ENCODE results near the gene SLC38A2.
A peak's percentile ranks its signal among the peaks of the same experiment; 100 is the strongest.

Gene SLC38A2

DNA sequence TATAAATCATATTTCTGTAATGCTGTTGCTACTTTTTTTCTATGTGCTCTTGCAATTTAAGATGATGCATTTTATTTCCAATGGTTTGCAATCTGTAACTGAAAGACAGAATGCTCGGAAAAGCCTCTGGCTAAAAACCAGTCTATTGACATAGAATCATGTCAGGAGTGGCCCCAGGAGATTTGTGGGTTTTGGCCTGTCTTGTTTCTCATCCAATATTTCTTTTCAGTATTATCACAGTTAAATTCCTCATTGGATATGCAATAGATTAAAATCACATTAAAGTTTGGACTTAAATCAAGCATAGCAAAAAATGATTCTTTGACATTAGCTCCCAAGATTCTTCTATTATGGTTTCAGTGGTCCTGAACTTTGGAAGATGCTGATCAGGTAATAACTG is 19.1 kb upstream of the SLC38A2 start:
- peak; percentile 98 for DNase-seq

DNA sequence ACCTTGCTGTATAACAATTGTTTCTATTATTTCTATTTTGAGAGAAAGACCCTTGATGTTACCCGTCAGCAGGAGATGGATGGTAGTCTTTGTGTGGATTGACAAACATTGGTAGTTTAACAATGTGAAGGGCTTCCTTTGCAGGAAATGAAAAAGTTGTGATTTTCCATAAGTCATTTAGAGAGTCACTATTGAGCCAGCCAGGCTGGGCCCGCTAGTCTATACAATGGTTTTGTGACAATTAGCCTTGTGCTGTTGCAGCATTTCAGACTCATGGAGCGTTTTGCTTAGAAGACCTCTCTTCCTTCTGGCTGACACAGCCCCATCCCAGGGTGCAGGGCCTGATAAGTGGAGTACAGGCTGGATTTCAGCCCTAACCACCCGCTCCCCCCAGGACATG is 18.3 kb upstream of the SLC38A2 start:
- no peak for DNase-seq

DNA sequence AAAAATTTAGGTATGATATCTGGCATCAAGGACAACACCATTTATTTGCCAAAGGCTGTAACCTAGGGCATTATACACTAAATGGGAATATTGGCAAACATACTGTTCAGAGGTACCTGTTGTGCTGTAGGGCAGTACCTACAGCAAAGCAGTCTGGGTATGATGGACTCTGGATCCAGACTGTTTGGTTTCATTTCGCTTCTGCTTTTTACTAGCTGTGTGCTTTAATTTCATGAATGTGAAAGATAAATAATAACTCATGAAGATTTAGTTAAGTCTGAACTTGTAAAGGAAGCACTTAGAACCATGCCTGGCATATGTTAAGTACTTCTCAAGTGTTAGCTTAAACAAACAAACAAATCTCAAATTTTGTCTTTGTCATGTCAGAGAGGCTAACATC is 17.7 kb upstream of the SLC38A2 start:
- no peak for DNase-seq

DNA sequence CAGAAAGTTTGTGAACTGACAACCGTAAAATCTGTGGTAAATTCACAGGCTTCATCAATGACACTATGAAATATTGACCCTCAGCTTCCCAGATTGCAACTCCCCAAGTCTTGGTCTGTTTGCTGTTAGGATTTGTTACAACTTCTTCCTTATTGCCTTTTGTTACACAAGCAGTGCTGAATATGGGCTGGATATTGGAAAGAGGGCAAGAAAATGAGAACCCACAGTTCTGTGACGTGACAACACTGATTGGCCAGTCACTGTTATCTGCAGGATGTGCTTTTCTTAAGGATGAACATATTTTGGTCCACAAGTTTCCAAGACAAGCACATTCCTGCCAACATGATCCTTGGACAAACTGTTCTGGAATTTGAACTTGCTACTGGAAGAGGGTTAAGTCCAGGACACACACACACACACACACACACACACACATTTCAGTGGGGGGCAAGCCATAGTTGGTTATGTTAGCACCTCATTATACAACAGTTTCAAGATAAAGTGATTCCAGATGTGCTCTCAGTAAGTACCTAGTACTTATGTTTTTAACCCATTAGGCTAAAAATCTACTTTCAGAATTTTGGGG is 16.6 kb upstream of the SLC38A2 start:
- DNase-seq: peak; percentile 99

DNA sequence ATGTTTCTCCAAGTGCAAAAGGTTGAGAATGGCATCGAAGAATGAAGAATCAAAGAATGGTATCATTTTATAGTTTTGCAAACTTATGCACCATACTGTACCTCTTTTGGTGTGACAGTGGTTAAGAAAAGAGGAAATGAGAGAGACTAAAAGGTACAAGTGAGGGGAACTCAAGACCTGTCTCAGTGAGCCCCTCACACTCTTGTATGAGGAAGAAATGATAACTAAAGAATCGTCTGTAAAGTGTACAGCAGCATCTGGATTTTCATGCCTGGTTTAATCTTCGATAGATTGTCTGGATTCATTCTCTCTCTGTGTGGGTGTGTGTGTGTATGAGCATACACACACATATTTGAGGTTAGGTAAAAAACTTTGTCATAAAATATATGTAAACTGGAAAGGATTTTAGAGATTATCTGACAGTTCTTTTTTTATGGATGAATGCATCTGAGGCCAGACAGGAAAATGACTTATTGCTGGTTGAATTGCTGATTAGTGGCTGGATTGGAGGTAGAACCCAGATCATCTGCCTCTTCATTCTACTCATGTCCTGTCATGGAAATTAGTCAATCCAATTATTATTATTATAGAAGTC is 16.0 kb upstream of the SLC38A2 start:
- DNase-seq: peak; percentile 84

DNA sequence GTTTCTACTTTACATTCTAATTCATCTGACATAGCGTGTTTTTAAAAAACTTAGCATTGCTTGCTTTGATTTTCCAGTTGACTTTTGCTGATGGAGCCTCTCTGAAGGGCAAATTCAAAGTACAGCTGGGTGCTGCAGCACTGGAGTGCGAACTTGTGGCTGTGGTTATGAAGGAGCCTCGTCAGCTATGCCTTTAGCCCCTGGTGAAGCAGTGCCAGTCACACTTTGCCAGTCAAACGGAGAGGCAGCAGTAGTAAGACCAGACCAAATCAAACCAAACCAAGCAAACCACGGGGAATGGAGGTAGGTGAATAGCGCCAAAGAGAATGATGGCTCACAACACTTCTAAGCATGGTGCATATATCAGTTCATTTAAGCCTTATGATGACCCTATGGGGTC is 15.1 kb upstream of the SLC38A2 start:
- DNase-seq: no peak

DNA sequence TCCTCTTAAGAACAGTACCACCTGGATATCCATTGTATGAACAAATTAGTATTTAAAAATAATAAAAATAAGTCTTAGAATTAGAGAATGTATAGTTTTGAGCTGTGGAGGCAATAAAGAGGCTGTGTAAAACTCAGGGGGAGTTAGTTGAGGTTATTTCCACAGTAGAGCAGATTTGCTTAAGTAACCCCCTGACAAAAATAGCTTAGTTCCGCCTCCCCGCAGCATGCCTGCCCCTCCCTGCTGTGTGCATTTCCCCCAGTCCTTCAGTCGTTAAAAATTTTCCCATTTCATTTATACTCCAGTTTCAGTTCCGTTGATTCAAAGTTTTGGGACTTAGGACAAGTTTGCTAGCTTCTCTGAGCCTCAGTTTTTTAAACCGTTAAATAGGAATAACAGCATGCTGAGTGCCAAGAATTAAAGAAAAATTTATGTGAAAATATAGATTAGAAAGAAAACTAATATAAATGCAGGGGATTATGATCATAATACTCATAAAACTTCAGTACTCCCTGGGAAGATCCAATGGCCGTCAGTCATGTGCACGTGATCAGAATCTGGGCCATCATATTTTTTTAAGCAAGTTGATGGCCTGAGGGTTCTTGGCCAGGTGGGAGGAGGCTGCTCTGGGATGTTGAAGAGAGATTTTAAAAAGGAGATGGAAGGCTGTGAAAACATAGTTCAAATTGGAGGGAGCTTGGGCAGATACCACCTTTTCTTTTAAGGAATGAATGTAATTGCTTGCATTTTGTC is 14.5 kb upstream of the SLC38A2 start:
- peak; percentile 84 for DNase-seq

DNA sequence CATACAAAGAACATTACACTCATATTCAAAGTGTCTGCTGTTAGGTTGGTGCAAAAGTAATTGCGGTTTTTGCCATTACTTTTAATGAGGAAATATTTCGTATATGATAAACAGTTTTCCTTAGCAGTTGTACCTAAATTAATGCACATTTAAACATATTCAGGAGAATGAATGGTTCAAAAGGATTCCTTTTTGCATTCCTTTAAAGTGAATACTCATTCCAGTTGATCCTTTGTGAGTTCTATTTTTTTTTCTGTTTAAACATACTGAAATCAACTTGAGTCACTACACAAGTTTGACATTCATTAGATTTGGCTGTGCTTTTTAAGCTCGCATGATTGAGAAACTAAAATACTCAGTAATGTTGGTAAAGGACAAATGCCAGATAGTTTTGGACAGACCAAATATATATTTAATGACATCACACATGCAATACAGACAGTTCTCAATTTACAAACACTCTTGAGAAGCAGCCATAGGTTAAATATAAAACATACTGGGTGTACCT is 13.8 kb upstream of the SLC38A2 start:
- DNase-seq: peak; percentile 99

DNA sequence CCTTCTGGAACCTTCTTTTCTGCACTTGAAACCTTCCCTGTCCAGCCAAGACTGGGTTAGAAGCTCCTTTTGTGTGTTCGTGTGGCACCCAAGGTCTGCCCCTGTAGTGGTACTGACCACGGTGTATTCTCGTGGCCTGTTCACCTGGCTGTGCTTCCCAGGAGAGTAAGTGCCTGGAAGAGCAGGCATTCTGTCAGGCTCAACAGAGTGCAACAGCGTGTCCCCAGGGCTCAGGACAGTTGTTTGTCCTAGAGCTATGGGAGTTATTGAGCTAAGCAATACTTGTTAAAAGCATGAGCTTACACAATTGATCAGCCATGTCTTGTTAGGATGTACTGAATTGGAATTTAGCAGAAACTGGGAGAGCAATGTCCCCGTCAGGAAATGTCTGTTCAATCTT is 12.9 kb upstream of the SLC38A2 start:
- no peak for DNase-seq

DNA sequence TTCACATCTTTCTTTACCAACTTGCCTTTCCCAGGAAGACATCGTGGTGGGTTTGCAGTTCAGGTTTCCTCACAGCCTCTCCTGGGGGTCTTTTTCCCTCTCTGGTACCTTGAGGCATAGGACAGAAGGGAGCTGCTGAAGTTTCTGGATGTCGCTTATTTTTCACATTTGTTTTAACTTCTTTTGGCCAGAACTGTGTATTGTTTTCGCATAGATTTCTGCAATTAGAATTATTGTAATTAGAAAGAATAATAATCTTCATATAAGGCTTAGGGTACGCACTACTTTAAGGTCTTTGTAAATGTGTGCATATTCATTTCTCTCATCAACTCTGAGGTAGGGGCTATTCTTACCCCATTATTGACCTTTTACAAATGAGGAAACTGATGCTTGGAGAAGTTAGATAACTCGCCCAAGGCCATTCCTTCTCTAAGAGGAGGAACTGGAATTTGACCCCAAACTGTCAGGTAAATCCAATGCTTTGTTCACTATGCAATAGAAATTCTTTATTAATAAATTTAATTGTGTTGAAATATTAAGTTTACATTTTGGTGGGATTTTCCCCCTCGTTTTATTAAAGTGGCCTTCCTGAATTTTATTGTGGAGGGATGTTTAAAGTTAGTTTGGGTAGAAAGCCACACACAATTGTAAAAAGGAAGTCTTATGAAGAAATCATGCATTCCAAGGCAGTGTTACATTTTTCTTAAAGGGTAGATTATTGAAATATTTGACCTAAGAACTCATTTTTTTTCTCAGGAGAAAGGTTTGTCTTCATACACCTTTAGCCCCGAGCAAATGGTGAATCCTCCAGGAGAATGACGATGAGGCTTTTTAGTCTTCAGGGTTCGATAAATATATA is 12.1 kb upstream of the SLC38A2 start:
- DNase-seq: peak; percentile 59

DNA sequence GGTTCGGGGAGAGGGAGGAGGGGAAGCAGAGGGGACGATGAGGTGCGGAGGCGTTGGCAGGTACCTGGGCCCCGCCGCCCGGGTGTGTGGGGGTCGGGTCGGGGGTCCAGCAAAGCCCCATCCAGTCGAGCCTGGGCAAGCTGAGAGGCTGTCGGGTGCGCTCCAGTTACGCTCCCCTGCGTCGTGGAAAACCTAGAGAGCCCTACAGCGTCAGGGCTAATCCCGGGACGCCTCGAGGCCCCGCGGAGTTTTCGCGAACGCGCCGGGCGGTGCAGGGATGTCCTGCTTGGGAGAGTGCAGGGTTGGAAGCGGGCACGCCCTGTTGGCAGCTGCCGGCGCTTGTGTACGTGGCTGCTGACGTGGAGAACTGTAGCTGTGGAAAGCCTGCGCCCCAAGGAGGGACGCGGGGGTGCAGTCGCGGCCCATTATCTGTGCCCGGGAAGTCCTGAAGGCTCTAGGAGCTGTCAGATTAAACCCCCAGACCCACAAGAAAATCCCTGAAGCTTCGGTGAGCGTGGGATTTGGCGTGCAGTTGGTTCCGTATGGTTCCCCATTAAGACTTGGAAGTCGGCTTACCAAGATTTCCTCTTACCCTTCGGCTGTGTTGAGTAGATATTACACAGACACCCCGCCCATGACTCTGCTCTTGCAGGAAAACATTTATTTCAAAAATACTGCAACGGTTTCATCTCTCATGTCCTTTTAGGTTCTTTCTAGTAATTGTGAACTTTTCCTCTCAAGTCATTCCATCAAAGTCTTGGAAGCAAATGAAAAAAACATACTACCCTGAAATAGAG is 11.3 kb upstream of the SLC38A2 start:
- peak; percentile 94 for DNase-seq

DNA sequence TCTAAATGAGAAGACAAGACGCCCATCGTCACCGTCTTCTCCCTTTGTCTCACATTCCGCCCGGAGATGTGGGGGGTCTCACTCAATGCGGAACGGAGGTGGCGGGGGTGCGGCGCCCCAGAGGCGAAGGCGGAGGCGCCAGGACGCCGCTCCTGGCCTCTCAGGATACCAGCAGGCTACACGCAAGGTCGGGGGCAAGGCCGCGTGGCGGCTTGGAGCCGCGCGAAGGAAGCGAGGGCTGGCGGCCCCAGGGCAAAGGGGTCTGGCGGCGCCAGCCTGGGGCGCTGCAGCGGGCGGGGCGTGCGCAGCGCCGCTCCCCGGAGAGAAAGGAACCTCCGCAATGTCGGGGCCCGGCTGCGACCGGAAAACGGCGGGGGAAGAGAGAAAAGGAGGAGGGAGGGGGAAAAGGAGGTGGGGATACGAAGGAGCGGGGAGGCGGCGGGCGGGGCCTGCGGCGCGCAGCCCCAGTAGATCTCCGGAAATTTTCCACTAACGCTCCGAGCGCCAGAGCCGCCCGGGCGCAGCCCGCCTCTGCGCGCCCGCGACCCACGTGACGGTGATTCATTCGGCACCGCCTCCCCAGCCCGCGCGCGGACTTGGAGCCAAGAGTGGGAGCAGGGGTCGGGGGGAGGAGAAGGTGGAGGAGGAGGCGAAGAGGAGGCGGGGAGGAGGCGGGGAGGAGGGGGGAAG is 10.5 kb upstream of the SLC38A2 start:
- peak; percentile 99 for DNase-seq

DNA sequence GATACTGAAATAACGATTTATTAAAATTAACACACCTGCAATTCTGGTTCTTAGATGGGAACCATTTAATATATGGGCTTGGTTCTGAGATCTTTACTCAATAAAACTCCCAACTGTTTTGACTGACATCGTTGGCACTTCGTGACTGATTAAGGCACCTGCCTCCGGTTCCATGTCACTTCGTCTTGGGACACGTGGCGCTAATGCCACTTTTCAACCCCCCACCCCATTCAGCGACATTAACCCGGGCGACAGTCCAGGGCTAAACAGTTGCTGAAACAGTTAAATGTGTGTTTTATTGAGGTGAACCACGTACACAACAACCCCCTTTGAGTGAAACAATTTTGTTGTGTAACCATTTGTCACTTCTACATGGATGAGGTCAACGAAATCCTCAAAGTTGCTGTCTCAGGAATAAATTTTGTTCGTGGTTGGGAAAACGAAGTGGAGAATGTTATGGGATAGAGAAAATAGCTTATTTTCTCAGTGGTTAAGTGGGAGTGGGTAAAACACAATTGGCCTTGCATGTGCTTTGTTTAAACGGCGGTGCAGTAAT is 9.9 kb upstream of the SLC38A2 start:
- no peak for DNase-seq

DNA sequence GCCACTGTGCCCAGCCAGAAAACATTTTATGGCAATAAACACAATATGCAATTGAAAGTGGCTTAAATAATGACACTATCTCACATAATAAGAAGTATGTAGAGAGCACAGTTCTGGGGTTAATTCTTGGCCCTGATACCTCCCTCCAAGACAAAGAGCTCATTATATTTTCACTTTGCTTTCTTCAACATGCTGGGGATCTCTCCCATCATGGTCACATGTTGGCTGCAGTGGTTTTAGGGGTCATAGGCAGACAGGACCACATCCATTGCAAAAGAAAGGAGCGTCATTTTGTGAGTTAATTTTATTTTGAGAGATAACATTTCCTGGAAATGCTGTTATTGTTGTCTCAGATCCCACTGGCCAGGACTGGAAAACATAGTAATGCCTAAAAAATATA is 8.3 kb upstream of the SLC38A2 start:
- DNase-seq: no peak

DNA sequence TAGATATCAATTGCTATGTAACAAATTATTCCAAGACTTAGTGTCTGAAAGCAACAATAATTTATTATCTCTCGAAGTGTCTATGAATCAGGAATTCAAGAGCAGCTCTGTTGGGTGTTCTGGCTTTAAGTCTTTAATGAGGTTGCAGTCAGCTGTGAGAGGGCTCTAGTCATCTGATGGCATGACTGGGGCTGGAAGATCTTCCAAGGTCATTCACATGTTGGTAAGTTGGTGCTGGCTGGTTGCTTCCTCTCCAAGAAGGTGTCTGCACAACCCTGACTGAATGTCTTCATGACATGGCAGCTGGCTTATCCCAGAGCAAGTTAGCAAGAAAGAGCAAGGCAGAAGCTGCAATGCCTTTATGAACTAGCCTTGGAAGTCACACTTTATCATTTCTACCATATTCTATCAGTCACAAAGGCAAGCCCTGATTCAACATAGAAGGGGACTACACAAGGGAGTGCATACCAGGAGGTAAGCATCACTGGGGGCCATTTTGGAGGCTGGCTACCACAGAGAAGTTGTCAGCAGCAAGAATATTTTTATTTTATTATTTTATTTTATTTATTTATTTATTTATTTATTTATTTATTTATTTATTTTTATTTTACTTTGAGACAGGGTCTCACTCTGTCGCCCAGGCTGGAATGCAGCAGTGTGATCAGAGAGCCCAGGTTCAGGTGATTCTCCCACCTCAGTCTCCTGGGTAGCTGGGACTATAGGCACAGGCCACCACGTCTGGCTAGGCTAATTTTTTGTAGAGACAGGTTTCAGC is 7.6 kb upstream of the SLC38A2 start:
- DNase-seq: no peak

DNA sequence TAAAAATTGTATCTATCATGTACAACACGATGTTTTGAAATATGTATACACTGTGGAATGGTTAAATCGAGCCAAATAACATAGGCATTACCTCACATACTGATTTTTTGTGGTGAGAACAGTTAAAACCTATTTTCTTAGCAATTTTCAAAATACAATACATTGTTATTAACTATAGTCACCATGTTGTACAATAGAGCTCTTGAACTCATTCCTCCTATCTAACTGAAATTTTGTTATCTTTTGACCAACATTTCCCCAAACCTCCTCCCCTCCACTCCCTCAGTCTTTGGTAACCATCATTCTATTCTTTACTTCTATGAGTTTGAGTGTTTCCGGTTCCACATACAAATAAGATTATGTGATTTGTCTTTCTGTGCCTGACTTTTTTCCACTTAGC is 6.8 kb upstream of the SLC38A2 start:
- peak; percentile 53 for DNase-seq

DNA sequence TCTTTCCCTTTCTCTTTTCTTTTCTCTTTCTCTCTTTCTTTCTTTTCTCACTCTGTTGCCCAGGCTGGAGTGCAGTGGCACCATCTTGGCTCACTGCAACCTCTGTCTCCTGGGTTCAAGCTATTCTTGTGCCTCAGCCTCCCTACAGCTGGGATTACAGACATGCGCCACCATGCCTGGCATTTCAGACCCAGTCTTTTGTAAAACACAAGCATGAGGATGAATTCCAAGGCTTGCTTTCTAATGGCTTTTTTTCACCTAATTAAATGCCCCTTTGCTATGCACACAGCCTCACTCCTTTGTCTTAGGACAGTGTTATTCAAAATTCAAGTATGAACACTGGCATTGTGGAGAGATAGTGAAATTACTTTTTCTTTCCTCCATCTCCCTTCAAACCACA is 6.0 kb upstream of the SLC38A2 start:
- no peak for DNase-seq

DNA sequence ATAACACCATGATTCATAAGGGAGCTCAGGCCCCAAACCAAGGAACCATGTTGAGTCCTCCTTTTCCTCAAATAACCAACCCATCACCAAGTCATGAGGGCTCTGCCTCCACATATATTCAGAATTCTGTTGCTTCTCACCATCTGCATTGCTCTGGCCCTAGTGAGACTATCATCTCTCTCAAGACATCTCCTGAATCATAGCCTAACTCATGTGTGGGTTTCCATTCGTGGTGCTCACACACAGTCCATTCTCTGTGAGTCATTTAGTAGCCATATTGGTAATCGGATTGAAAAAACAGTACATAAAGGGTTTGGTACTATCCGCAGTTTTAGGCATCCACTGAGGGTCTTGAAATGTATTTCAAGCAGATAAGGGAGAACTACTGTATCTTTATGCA is 5.1 kb upstream of the SLC38A2 start:
- DNase-seq: no peak

DNA sequence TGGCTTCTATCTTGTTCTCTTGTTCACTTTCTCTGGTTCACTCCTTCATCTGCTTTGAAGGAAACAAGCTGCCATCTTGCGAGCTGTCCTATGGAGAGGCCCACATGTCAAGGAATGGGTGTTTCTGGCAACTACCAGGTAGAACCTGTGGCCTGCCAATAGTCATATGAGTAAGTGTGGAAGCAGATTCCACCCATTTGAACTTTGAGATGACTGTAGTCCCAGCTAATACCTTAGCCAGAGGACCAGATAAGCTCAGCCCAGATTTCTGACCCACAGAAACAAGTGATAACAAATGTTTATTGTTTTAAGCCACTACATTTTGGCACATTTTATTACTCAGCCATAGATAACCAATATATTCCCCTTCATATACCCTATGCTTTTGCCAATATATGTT is 4.0 kb upstream of the SLC38A2 start:
- no peak for DNase-seq

DNA sequence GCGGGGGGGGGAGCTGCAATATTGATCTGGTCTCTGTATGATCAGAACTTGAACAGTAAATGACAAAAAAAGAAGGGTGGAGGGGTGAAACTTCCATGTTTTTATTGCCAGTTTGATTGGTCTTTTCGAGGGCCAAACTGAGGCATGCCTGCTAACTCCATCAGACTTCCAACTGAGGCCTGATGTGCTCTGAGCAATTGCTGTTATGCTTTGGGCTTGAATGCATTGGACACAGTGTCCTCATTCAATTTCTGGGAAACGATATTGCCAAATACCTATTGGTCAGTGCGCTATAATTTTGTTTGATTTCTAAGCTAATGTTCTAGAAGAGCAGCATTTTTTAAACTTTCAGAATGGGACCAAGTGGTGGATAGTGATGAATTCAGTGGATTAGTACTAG is 2.1 kb upstream of the SLC38A2 start:
- no peak for DNase-seq

Data from fibroblast of skin of scalp (primary cell).